ENCODE results near the gene TRIAP1.
"Not testable (repeated sequence)": the region's sequence is repeated elsewhere in the genome, so short reads cannot be mapped to it uniquely, and the experiment has no call there.

TRIAP1 gene

DNA sequence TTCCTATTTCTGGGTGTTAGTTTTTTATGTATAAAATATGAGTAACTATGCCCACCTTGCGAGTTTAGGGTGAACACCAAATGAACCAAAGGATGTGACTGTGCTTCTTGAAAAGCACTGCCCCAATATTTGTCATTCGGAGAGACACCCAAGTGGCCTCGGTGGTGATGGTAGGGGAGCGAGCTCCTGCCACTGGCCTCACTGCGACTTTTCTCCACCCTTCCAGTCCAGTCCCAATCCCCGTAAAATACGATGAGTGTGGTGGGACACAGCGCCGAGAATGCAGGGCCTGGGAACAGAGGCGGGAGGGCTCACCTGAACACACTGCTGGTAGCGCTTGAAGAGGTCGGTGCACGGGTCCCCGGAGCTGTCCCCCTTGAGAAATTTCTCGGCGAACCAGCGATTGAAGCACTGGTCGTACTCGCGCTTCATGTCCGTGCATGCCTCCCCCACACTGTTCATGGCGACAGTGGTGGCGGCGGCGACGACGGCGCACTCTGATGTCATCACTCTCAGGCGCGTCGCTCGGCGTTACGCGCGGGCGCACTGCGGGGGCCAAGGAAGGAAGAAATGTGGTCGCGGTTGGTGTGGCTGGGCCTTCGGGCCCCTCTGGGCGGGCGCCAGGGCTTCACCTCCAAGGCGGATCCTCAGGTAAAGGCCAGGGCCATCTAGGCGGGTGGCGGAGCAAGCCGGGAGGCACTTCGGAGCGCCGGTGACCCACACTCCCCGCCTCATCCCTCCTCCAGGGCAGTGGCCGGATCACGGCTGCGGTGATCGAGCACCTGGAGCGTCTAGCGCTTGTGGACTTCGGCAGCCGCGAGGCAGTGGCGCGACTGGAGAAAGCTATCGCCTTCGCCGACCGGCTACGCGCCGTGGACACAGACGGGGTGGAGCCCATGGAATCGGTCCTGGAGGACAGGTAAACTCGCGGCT lies at the start of gene TRIAP1, which contains the start of gene GATC:
Gene TRIAP1, minus strand, starts transcription at position 474 of the 933 bp plus-strand sequence. Its CDS starts 12 bp downstream, at position 462.
Gene GATC, plus strand, starts transcription at position 534 of the 933 bp plus-strand sequence. Its CDS starts 37 bp downstream, at position 571.
- DNase-seq, result peak; percentile 65

DNA sequence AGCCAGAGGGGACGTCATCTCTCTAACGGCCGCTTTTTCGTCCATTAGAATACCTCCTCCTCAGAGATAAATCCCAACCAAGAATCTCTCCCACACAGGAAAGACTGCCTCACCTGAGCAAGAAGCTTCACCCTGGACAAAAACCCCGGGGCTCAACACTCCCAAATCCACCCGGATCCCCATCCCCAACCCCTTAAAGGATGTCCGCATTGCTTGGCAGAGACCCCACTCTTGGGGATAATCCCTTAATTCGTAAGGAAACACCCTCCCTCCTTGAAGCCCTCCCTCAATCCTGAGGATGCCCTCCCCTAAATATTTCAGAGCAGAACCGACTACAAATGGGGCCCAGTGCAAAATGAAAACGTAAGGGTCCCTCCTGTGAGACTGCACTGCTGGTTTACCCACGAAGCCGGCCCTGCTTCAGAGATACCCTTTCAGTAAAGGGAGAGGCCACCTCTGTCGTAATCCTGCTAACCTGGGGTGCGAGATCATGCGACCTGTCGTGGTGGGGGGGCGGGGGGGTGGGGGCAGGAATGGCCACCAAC lies 49.1 kb upstream of the TRIAP1 start:
- no peak for DNase-seq

DNA sequence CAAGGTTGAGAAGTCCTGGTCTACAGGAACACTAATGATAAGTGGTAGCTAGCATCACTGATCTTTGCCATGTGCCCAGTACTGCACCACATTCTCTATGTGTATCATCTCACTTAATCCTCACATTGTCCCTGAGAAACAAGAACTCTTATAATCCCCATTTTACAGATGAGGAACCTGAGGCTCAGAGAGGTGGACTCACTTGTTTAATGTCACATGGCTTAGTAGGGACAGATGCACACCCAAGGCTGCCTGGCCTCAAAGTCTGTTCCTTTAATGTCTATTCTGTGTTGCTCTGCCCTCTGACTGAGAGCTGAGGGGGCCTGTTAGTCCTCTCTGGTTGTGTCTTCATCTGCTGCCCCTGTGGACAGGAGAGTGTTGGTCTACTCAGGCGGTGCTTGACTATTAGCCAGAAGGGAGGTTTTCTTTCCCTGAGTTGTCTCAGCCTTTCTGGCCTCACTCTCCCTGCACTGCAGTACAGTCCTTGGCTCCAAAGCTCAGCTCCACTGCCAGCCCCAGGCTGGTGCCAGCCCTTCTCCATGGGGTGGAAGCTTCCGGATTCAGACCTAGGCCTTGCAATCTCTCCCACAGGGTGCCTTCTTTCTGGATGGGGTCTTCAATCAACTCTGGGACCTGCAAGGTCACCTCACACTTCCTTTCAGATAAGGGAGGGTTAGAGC lies 44.8 kb upstream of the TRIAP1 start:
- DNase-seq, result no peak

DNA sequence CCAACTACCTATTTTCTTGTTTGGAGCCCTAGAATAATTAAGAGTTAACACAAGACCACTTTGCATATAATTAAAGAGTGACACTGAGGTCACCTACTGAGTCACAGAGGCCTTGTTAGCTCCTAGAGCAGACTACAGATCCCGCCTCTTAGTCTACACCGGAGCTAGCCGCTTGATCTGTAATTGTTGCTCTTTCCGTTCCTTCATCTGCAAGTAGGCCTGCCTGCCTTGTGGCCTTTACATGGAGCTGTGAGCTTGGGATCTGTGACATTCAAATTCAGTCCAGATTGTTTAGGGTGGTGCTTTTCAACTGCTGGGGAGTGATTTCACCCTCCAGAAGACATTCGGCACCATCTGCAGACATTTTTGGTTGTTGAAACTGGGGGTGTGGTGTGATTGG lies 44.1 kb upstream of the TRIAP1 start:
- no peak for DNase-seq

DNA sequence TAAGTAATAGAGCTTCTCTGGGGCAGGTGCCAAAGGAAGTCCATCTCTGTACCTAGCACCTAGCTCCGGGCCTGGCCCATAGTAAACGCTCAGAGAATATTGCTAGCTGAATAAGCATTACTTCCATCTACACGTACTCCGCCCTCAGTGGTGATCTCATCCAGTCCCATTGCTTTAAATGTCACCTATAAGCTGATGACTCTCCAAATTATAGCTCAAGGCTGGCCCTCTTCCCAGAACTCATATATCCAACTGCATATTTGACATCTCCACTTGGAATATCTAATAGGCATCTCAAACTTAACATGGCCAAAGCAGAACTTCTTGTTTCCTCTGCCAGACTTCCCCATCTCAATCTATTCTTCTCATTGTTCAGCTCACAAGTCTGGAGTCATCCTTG lies 42.8 kb upstream of the TRIAP1 start:
- no peak for DNase-seq

DNA sequence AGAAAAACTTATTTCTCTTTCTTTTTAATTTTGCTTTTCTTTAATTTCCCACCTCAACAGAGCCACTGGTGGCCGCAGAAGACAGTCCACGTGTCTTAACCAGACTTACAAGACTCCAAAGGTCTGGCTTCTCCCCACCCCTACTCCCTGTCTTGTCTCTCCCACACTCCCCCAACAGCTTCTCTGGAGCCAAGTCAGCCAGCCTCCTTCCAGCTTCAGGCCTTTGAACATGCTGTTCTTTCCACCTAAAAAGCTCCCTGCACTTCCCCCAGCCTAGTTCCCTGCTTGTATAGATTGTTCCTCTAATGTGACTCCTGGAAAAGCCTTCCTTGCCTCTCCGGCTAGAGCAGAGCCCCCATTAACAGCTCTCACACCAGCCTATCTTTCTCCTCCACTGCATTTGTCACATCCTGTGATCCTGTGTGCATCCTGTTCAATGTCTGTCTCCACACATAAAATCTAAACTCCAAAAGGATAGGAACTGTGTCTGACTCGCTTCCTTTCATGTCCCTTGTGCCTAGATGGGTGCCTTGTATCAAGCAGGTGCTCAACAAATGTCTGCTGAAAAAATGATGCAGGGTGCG lies 42.0 kb upstream of the TRIAP1 start:
- no peak for DNase-seq

DNA sequence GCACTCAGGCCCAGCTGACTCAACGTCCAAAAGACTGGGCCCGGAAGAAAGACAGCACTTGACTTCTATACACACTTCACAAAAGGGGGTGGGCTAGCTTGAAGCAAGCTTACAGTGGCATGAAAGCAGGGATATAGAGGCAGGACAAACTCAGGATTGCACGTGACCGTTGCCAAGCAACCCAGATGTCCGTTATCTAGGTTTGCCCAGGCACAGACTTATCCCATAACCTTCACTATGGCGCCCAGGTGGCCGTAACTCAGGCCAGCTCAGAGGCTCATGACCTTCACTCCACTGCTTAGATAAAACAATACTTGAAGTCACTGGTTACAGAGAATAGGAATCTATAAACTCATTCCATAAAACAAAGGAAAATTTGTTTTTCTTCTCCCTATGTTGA lies 41.4 kb upstream of the TRIAP1 start:
- DNase-seq, result not testable (repeated sequence)

DNA sequence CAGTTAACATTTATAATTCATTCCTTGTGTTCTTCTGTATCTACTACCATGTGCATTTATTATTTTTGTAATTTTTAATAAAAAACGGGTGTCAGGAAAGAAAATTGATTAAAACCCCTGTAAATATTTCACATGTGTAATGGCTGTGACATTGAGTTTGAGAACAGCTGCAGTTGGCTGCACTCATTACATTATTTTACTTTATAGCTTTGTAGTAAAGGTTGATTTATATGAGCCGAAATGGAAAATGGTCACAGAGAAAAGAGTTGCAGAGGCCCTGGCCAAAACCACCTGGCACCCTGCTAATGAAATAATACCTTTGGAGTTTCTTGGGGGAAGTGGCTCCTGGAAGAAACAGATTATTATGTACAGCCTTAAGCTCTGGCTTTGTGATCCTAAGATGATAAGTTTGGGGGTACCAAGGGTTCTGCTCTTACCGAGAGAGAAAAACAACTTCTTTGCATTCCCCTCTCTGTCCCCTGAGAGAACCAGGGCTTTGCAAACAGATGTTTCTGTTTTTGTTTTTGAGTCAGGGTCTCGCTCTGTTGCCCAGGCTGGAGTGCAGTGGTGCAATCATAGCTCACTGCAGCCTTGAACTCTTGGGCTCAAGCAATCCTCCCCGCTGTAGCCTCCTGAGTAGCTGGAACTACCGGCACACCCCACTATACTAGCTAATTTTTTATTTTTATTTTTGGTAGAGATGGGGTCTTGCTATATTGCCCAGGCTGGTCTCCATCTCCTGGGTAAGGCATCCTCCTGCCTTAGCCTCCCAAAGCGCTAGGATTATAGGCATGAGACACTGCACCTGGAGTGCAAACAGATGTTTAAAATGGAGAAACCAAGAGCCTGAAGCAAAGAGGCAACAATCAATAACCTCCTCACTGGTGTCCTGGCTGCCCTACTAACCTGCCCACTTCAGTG lies 40.0 kb upstream of the TRIAP1 start:
- no peak for DNase-seq

DNA sequence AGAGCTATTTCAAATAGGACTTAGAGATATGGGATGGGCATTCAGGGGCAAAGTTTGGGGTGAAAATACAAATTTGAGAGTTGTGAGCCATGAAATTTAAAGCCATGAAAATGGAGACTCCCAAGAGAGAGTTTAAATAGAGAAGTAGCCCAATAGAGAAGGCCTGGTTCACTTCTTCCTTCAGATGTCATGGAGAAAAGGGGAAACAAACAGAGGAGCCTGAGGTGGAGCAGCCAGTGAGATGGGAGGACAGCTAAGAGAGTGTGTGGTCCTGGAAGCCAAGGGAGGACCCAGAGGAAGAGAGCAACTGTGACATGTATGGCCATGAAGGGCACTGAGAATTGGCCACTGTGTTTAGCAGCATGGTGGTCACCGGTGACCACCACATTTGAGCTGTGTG lies 37.4 kb upstream of the TRIAP1 start:
- DNase-seq, result no peak

DNA sequence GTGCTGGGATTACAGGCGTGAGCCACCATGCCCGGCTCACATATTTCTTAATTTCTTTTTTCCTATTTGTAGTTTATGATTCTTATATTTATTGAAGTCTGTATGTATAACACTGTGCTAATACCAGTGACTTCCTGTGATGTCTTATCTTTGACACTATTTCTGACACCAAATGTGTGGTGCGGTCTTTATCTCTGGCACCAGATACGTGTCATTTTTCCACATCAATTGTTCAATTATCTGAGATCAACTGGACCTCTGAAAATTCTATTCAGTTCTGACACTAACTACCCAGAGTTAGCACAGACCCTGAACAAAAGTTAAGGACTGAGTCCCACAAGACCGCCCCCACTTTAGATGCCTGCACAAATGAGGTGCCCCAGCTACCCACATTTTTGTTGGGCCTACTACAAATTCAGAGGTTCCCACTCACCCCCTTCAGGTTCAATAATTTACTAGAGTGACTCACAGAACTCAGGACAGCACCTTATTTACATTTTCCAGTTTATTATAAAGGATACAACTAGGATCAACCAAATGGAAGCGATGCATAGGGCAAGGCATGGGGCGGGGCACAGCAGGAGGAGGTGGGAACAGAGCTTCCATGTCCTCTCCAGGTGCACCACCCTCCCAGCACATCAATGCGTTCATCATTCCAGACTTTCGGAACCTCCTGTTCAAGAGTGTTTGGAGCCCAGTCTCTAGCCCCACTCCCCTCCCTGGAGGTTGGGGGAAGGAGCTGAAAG lies 35.0 kb upstream of the TRIAP1 start:
- DNase-seq, result no peak

DNA sequence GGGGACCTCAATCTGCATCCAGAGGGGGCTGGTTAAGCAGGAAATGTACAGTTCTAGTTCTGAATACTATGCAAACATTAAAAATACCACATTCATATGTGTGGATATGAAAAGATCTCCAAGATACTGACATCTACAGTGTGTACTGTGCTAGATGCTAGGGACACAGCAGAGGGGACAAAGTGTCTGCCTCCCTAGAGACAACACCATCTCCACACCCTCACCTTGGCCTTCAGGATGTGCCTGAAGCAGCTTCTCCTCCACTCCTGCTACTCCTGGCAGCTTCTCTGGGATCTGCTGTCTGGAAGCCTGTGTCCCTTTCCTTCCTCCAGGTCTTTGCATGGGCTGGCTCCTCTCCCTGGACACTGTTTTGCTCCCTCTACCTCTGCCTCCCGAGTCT lies 34.0 kb upstream of the TRIAP1 start:
- DNase-seq, result no peak

DNA sequence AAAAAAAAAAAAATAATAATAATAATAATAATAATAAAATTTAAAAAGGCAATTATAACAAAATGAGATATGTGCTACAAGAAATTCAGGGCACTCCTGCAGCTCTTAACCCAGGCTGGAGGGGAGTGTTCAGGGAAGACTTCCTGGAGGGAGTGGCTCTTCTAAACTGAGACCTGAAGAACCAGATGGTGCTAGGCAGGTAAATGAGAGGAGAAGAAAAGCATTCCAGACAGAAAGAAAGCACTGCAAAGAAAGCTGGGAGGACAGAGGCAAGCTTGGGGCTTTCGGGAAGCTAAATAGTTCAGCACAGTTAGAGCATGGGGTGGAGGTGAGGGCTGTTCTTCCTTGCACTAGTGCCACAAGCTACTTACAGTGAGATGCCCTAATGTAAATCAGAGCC lies 33.3 kb upstream of the TRIAP1 start:
- no peak for DNase-seq

DNA sequence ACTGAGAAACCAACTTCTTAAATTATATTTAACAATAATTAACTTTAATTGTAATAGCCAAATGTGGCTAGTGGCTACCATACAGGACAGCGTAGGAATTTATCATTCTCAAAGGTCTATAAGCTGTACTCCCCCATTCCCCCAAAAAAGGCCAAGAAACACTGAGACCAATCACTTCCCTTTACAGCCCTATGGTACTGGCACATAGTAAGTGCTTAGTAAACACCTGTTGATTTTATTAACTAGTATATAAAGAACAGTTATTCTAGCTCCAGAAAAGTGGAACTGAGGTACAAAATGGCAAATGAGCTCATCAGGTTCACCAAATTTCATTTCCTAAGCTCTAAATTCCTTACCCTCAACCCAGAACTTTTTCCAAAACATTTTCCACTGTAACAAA lies 29.5 kb upstream of the TRIAP1 start:
- no peak for DNase-seq

DNA sequence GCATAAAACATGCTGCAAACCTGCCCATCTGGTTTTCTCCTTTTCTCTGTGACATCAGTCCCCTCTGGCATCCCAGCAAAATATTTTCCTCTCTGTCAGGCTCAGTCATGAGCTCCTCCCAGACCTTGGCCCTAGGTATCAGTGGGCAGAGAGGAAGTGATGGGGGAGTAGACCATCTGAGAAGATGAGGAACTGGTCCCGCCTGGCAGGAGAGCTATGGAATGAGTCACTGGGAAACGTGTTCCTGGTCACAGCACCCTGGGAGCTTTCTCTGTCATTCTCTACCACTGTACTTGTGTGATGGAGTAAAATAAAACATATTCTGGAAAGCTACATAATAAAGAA lies 28.4 kb upstream of the TRIAP1 start:
- DNase-seq, result no peak

DNA sequence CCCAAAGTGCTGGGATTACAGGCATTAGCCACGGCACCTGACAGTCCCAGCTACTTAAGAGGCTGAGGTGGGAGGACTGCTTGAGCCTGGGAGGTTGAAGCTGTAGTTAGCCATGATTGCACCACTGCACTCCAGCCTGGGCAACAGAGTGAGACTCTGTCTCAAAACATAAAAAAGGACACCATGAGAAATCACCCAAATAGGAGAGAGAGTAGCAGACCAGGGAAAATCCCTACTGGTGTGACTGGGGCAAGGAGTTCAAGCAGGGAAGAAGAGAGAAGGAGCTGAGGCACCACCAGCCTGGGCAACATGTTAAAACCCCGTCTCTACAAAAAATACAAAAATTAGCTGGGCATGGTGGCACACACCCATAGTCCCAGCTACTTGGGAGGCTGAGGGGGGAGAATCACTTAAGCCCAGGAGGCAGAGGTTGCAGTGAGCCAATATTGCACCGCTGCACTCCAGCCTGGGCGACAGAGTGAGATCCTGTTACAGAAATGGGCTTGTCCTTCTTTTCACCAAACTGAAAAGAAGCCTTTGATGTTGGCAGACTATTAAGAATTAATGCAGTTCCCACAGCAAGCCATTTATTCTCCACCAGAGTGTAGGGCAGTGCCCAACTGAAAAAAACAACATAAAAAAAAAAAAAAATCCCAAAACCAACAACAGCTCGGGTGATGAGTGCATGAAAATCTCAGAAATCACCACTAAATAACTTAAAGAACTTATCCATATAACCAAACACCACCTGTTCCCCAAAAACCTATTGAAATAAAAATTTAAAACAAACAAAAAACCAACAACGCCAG lies 27.8 kb upstream of the TRIAP1 start:
- no peak for DNase-seq

DNA sequence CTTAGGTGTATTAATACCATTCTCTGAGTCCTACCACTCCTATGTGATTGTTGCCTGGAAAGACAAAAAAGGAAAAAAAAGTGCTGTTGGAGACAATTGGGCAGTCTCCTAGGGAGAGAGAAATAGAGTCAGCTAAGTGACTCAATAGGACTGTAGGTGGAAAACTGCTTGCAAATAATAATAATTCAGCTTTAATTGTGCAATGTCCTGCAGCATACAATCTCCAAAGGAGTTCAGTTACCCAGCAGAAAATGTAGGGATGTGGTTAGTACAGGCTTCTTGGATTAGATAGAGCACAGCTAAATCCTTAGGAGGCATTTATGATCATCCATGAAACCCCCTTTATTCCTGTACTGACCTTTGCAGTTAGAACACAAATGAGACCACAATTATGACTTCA lies 26.3 kb upstream of the TRIAP1 start:
- no peak for DNase-seq

DNA sequence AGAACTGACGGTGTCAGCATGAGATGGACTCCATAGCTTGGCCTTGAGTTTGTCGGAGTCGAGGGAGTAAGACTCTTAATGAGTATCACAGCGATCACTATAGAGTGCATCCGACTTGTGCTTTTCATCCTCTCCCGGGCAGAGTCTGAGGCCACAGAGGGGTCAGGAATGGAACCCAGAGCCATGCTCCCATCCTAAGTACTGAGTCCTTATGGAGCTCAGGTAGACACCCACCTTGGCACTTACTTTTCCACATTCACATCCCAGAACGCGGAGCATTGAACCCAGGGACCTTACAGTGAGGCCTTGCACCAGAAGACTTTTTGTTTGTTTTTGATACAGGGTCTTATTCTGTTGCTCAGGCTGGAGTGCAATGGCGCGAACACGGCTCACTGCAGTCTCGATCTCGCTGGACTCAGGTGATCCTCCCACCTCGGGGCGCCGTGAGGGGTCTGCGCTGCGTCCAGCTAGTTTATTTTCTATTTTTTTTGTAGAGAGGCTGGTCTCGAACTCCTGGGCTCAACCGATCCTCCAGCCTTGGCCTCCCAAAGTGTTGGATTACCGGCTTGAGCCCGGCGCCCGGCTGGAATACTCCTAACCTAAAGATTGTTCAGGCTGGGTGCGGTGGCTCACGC lies 24.1 kb upstream of the TRIAP1 start:
- no peak for DNase-seq

DNA sequence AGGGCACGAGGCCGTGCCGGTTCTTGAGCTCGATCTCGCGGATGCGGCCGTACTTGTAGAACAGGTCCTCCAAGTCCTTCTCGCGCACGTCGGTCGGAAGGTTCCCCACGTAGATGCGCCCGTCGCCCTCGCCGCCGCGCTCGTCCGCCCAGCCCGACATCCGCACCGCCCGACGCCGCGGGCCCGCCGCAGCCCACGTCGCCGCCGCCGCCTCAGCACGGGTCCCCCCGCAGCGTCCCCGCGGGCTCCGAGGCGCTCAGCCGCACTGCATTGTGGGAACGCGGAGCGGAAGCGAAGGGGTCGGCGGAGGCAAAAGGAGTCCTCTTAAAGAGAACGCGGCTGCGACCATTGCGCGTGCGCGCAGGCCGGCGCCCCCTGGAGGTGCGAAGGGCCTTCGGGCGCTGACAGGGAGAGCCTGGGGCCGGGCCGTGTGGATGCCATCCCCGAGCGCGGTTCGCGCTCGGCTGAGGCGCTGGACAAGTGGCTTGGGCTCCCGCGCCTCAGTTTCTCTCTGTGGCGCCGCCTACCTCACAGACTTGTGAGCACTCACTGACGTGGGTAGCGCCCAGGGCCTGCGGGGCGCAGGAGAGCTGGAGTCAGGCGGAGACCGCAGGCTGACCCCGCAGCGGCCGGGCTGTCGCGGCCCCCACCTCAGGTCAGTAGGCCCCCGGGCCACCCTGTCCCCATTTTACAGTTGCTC lies 23.4 kb upstream of the TRIAP1 start, which contains the start of gene SRSF9:
Gene SRSF9, minus strand, starts transcription at position 299 of the 700 bp plus-strand sequence. Its CDS starts 139 bp downstream, at position 160.
- DNase-seq, result peak; percentile 89

DNA sequence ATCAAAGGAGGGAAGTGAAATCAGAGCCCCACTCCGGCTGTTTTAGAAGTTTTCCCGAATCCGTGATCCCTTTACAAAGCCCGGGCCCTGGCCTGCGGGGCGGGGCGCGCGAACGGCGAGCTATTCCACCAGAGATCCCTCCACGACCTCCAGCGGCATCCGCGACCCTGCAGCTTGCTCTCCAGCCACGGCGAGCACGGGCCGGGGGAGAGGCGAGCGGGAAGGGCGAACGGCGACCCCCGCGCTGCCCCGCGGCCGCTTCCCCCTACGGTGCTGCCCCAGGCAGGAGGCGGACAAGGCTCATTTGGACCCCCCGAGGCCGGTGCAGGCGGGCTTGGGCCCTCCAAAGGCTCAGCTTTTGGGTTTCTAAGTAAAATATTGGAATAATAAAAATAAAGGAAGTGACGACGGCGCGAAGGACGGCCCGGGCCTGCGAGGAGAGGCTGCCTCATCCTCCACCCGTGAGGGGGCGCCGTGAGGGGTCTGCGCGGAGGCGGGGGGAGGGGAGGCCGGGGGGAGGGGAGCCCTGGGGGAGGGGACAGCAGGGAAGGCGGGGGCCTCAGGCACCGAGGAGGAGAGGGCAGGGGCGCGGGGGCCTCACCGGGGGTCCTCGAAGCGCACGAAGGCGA lies 22.8 kb upstream of the TRIAP1 start:
- DNase-seq, result peak; percentile 42
